Measurements from ENCODE around the gene LY6G5C. TPM values are rescaled to one million over a fixed set of nuclear protein-coding genes. Genes with fewer than 3 reads are reported as not detected.

The LY6G5C gene
- total and polyA plus RNA-seq, 9 of the 15 experiments (the other 6 are each of a cell fraction or from before 2014, with no cell fraction given), result 0.10 to 0.67 (median 0.46) TPM; not detected in 4

GRCh38 chr6:31665501-31666336 is 15.1 kb downstream of the LY6G5C start, which contains the start of gene CSNK2B (continued):
- peak; percentile 84 for TF ChIP-seq TCF15 (CRISPR knock-in tag; IDR thresholded peaks at IDR 0.05)
- no peak for TF ChIP-seq ZNF217 (CRISPR knock-in tag; IDR thresholded peaks at IDR 0.05)
- TF ChIP-seq MLX (CRISPR knock-in tag; conservative IDR thresholded peaks at IDR 0.05), result peak in 1 of 2 experiments; percentile 84; a peak in 2 of 4 replicates
- no peak for TF ChIP-seq PCBP2 (IDR thresholded peaks at IDR 0.05; ENCODE audit: low read depth, low read length, poor library complexity, severe bottlenecking)
- TF ChIP-seq MBD1 (CRISPR knock-in tag; IDR thresholded peaks at IDR 0.05), result no peak
- no peak for TF ChIP-seq FOXA1 (IDR thresholded peaks at IDR 0.05; ENCODE audit: borderline replicate concordance)
- peak; percentile 98 for TF ChIP-seq SUPT5H (IDR thresholded peaks at IDR 0.05)
- TF ChIP-seq SRSF7 (optimal IDR thresholded peaks at IDR 0.05; ENCODE audit: low read depth, low read length), result no peak
- TF ChIP-seq MCM5 (IDR thresholded peaks at IDR 0.05; ENCODE audit: low read depth), result no peak
- TF ChIP-seq GTF2E2 (tag; IDR thresholded peaks at IDR 0.05), result no peak
- no peak for TF ChIP-seq CBX2 (IDR thresholded peaks at IDR 0.05; ENCODE audit: insufficient read depth, low read length, poor library complexity, severe bottlenecking)
- 0 out of 2 replicates have a peak, but pooled peaks have one; percentile 41 for TF ChIP-seq BCL6 (CRISPR knock-in tag; IDR thresholded peaks at IDR 0.05)
- no peak for TF ChIP-seq ZNF165 (CRISPR knock-in tag; IDR thresholded peaks at IDR 0.05; ENCODE audit: borderline replicate concordance)
- no peak for TF ChIP-seq ZNF639 (CRISPR knock-in tag; conservative IDR thresholded peaks at IDR 0.05 in 1 of 2, IDR thresholded peaks at IDR 0.05 in 1 of 2)
- no peak for TF ChIP-seq GATAD2B (IDR thresholded peaks at IDR 0.05; ENCODE audit: borderline replicate concordance)
- peak; percentile 22 for TF ChIP-seq ZFP36 (IDR thresholded peaks at IDR 0.05; ENCODE audit: low read depth, low read length, partially characterized antibody)
- TF ChIP-seq PML (IDR thresholded peaks at IDR 0.05; ENCODE audit: low read length), result peak; percentile 91
- TF ChIP-seq SNAPC5 (CRISPR knock-in tag; IDR thresholded peaks at IDR 0.05), result no peak
- TF ChIP-seq ZKSCAN8 (CRISPR knock-in tag; IDR thresholded peaks at IDR 0.05), result no peak
- no peak for TF ChIP-seq ATF2 (CRISPR knock-in tag; IDR thresholded peaks at IDR 0.05)
- TF ChIP-seq LARP7 (IDR thresholded peaks at IDR 0.05), result peak; percentile 83
- no peak for TF ChIP-seq ZC3H4 (CRISPR knock-in tag; IDR thresholded peaks at IDR 0.05; ENCODE audit: borderline replicate concordance)
